Hematopoietic multipotent progenitor cell treated with erythropoietin and hydrocortisone succinate and interleukin-3 and kit ligand, for 8 days (in vitro differentiated cells): Measurements from ENCODE around the gene PHOSPHO1.

Source experiments
- DNase-seq: peaks from one replicate; pipeline ENCODE4 v3.0.0-alpha.2; 2015

The PHOSPHO1 gene

DNA sequence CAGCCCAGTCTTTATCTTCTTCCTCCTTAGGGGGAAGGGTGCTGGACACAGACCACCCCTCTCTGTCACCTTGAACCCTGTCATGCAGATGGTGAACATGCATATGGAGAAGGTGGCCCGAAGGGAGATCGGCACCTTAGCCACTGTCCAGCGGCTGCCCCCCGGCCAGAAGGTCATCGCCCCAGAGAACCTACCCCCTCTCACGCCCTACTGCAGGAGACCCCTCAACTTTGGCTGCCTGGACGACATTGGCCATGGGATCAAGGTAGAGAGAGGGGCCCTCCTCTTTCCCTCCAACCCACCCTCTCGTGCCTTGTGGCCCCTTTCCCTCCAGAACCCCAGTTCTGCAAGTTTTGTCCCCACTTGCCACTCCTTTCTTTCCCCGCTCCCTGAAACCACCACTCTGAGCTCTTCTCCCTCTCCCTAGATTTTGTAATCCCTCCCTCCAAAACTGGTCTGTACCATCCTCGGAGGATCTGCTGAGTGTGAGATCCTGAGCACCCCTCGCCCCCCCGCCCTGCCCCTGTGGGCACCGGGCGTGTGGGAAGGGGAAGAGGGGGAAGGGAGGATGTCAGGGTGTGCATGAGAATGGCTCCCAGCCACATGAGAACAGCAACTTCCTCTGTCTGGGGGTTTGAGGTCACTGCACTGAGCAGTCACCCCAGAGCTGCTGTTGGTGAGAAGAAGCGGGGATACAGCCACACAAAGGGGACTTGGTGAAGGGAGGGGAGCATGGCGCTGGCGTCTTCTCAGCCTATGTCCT is 12.8 kb downstream of the PHOSPHO1 start:
- DNase-seq = peak; percentile 20

DNA sequence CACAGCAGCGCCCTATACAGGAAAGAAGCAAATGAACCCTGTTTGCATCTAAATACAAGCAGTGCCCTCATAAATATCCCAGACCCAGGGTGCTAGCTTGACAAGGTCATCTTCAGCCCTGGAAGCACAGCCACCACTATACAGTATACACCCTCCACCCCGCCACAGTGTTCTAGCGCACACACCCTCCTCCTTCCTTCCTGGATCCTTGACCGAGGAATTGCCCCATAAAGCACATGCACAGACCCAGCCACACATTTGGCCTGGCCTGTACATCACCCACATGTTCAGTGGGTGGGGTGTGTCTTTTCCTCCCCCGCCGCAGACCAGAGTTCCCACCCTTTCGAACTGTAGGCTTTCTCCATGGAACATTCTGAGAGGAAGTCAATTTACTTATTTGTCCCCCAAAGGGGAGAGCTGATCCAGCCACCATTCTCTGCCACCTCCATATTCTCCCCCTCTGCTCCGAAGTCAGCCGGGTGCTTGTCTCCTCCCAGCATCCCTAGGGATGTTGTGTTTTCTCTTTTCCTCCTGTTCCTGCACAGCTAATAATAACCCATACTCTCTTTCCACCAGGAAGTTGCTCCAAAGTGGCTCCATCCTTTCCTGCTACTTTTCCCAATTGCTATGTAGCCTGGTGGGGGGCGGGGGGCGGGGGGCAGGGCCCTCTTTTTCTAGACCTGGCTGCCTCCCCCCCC is 13.5 kb downstream of the PHOSPHO1 start:
- DNase-seq = peak; percentile 34

DNA sequence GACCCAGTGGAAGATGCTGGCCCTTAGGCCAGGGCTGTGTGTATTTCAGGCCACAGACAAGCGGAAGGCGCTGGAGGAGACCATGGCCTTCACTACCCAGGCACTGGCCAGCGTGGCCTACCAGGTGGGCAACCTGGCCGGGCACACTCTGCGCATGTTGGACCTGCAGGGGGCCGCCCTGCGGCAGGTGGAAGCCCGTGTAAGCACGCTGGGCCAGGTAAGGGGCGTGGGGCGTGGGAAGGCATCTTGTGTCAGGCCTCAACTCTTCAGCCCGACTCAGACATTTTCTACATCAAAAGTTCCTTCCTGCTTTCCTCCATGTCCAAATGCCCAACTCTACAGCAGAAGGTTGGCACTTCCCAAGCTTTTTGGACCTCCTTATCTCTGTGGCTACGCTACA is 14.1 kb downstream of the PHOSPHO1 start:
- no peak for DNase-seq

DNA sequence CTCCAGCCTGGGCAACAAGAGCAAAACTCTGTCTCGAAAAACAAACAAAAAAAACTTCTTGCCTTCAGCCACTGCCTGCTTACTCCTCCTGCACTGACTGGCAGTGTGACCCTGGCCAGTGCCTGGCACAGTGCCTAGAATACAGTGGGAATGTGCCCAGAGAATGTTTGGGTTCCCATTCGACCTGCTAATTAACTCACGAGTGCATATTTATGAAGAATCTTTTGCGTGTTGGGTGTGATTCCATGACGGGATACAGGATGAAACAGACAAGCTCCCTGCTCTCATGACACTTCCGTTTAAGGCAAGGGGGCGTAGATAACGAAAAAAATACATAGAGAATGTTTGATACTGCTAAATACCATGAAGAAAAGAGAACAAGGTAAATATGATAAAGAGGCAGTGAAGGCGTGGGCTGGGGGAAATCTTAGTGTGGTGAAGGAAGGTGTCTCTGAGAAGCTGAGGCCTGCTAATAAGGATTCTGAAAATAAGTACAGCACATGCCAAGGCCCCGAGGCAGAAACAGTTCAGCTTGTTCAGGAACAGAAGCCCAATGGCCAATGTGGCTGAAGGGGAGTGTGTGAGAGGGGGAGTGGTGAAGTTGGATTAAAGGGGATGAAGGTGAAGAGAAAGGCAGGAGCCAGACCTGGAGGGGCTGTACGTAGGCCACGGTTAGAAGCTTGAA is 15.8 kb downstream of the PHOSPHO1 start:
- no peak for DNase-seq

DNA sequence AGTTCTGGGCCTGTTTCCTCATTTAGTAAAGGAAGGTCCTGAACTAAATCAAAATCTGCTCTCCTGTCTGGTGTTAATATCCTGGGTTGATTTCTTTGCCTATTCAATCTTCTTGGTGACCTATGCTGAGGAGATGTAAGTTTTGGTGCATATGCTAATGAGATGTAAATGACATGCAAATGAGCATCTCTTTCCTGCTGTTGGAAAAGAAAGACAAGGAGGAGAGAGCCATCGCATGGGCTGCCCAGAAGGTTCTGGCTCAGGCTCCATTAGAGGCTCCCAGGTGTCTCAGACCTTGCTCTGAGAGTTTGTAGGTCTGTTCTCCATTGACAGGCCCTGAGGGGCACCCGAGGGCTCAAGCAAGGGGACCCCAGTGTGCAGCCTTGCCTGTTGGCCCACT is 16.7 kb downstream of the PHOSPHO1 start:
- DNase-seq = no peak

DNA sequence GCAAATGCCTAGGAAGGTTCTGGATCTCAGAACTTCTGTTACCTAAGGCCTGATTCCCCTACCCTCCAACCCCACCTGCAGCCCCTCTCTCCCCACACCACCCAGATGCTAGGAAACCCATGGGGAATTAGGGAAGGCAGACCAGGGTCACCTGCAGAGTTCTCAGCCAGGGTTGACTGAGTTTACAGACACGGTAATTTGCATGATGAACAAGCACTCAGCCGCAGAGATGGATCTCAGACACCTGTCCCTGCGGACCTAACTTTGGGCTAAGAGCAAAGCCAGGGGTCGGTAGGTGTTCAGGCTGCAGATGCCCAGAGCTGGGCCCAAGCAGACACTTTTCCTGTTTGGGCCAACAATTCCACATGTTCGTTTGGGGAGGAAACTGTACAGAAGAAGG is 17.2 kb downstream of the PHOSPHO1 start:
- no peak for DNase-seq

DNA sequence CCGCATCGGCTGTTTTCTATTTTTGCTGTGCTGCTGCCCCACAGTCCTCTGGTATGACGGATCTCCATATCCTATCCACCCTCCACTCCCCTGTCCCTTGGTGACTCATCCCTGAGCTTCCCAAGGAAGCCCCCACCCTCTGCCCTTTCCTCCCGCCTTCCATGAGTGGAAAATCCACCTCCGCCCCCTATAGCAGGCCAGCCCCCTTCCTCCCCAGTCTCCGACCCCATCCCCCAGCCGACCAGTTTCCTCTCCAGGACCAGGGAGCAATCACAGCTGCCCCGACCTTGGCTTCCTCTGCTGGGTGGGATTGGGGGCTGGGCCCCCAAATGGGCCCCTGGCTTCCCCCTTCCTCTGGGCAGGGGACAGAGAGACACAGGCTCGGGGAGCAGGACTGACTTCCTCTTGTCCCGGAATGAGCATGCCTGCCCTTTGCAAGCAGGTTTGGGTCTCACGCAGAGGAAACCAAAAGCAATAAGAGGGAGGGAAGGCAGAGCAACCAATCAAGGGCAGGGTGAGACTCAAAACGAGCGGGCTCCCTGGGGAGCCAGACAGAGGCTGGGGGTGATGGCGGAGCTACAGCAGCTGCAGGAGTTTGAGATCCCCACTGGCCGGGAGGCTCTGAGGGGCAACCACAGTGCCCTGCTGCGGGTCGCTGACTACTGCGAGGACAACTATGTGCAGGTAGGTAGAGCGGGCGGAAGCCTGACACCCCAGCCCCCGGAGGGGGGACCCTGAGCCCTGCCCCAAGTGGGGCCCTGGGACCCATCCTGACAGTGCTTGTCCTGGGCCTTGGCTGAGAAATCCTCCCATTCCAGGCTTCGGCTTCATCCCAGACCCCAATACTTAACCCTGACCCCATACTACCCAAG is 20.2 kb downstream of the PHOSPHO1 start, which contains the start of the genes ABI3 and GNGT2:
TSS of gene ABI3 (plus strand) at position 550 of the 872 bp plus-strand sequence. CDS start at position 568, 18 bp downstream.
TSS of gene GNGT2 (minus strand) at position 417 of the 872 bp plus-strand sequence. CDS start 3,152 bp downstream, outside the sequence.
- DNase-seq = no peak

DNA sequence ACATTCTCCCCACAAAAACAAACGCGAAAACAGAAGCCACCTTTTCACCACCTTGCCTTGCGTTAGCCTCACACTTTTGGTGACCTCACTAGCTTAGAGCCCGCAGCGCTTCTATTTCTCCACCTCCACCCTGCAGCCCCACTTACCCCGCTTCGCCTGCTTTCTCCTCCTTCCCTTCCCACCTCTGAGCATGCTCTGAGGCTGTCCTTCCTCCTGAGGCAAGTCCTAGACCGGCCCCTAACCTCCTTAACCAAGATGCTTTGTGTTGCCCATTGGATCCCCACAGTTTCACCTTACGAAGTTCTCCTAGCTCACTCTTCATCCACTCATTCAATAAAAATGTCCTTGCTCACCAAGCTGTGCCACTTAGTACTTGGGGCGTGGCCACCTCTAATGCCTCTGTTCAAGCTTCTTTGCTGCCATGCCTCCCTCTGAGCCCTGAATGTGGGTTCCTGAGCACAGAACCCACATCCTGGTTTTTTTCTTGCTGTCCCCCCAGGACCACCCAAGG is 21.5 kb downstream of the PHOSPHO1 start:
- DNase-seq = no peak

DNA sequence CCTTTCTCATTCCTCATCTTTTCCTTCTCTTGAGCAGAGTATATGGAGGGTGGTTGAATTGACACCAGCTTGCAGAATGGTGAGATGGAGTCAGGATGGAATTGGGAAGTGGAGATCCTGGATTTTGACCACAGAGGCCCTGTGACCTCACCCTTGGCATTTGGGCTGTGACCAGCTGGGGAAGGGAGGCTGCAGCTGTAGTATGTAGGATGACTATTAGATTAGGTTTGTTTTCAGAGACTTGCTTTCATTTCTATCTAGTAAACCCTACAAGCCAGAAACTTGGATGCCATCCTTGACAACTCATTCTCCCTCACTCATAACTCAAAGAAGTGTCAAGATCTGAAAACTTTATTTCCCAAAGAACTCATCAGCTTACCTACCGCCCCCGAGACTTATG is 26.1 kb downstream of the PHOSPHO1 start:
- DNase-seq = no peak

DNA sequence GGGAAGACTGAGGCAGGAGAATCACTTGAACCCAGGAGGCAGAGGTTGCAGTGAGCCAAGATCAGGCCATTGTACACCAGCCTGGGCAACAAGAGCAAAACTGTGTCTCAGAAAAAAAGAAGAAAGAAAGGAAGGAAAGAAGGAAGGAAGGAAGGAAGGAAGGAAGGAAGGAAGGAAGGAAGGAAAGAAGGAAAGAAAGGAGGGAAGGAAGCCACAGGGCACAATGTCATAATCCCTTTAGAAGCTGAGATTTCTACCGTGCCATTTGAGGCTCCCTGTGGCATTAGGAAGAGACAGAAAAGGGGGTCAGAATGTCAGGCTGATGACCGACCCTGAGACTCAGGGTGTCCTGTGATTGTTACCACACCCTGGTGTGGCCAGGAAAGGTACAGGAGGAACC is 26.8 kb downstream of the PHOSPHO1 start:
- DNase-seq = no peak

DNA sequence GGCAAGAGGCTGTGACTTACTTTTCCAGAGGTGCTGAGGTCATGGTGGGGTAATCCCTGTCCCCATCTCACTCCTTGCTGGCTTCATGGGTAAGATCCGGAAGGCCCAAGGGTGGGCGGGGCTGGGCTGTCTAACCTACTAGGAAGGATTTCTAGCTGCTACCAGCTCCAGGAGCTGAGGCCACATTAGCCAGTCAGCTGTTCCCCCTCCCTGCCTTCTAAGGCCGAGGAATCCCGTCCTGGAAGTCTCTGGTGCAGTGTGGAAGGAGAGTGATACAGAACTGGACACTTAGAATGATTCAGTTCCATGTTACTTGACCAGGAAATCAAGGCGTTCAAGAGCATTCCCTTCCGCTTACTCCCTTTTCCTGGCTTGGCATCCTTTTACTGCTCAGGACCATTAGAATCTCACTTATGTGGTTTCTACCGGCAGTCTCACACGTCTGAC is 29.1 kb downstream of the PHOSPHO1 start:
- no peak for DNase-seq

DNA sequence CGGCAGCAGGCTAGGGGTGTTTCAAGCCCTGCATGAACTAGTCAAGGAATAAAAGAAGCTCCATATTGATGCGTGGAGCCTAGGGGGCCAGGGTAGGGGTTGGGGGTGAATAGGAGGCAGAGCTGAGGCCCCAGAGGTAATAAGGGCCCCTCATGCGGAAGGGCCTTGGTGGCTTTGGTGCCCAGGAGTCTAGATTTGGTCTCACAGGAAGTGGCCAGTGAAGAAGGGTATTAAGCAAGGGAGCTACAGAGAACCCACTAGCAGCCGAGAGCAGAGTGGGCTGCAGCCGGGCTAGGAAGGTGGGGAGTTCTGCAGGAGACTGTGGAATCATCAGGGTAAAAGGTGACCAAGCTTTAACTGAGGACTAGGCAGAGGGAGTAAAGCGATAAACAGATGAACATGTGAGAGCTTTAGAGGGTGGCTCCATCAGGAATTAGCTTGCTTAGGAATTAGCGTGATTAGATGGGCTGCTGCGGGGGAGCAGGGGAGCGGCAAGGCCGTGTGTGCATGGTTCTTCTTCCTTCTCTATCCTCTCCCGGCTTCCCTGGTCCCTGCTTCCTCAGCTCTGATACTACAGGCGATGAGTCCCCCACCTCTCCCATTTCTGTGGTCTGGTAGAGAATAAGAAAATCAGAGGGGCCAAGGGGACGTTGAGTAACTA is 30.0 kb downstream of the PHOSPHO1 start:
- no peak for DNase-seq

DNA sequence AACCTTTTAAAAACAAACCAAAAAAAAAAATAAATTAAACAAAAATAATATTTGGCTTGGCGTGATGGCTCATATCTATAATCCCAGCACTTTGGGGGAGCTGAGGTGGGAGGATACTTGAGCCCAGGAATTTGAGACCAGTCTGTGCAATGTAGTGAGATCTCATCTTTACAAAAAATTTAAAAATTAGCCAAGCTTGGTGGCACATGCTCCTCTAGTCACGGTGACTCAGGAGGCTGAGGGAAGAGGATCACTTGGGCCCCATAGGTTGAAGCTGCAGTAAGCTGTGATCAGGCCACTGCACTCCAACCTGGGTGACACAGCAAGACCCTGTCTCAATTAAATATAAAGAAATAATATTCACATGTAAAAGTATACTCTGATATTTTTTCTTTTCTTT is 32.4 kb downstream of the PHOSPHO1 start:
- no peak for DNase-seq

DNA sequence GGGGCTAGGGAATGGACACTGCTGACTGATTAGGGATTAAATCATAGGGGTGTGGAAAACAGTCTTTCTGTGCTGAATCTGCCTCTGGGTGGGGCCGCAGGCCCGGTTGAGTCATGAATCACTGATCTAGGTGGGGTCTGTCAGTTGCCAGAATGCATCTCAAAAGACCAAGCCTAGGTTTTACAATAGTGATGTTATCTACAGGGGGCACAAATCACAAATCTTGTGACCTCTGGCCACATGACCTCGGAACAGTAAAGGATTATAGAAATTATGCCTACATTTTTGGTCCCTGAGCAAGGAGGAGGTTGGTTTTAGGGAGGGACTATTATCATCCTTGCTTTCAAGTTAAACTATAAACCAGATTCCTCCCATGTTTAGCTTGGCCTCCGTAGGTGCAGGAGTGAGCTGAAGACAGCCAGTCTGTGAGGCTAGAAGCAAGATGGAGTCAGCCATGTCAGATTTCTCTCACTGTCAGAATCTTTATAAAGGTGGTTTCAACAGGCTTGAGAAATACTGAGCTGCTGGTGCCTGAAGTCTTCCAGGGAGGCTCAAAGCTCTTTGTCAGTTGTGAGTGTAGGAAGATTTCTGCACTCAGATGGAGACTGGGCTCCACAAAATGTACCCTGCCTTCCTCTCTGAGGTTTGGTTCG is 33.1 kb downstream of the PHOSPHO1 start:
- DNase-seq = no peak

DNA sequence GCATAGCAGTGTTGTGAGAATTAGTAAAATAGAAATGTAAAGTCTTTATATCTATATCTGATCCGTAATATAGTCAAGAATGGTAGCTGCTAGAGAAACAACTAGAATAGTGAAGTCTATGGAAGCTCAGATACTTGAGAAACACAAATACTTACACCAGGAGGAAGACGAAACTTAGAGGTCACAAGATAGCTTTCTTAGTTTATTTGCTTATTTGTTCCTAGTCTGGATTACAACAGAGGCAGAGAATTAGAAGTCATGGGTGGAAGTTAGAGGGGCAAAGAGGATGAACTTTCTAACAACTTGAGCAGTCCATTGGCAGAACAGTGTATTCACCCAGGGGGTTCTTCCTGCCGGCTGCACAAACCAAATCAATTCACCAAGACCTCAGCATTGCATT is 34.1 kb downstream of the PHOSPHO1 start:
- DNase-seq = no peak

DNA sequence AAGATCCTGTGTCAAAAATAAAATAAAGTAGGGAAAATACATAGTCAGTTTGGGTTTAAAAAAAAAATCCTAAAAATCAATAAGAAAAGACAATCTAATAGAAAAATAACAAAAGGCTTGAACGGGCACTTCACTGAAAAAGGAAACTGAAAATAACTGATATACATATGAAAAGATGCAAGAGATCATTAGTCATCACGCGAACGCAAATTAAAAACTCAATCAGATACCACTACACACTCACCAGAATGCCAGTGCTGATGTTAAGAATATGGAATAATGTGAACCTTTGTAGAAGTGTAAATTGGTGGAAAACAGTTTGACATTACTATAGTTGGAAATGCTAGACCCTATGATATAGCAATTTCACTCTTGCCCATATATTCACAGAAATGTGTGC is 34.8 kb downstream of the PHOSPHO1 start:
- DNase-seq = no peak

DNA sequence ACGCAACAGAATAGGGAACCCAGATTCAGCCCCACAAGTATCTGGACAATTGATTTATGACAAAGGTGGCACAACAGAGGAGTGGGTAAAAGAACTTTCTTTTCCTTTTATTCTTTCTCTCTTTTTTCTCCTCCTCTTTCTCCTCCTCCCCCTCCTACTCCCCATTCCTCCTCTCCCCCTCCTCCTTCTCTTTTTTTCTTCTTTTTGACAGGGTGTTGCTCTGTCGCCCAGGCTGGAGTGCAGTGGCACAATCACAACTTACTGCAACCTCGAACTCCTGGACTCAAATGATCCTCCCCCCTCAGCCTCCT is 36.3 kb downstream of the PHOSPHO1 start:
- DNase-seq = no peak

DNA sequence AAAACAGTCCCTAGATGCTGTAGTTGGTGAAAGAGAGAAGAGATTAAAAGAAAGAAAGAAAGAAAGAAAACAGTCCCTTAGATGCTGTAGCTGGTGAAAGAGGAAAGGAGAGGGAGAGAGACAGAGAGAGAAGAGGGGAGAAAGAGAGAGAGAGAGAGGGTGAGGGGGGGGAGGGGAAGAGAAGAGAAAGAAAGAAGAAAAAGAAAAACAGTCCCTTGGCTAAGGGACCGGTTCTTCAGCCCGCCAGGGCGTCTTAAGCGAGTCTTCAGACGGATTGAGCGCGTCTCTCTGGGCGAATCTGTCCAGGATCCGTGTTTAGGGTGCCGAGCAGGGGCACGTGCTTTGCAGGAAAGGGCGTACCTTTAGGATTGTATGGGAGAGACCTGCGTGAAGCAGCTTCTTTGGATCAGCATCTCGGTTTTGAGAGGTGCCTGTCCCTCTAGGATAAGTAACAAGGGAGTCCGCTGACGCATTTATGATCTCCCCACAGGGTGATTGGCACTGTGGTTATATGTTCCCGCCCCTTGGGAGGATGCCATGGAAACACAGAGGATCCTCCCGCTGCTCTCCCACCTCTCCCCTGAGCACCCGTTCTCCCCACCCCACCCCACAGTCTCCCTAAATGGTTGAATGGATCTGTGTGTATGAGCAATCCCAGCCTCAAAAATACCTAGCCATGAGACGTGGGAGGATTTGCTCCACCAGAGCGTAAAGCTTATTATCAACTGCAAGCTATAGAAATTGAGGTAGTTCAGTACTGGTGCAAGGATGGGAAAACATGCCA is 36.9 kb downstream of the PHOSPHO1 start:
- DNase-seq = peak; percentile 87

DNA sequence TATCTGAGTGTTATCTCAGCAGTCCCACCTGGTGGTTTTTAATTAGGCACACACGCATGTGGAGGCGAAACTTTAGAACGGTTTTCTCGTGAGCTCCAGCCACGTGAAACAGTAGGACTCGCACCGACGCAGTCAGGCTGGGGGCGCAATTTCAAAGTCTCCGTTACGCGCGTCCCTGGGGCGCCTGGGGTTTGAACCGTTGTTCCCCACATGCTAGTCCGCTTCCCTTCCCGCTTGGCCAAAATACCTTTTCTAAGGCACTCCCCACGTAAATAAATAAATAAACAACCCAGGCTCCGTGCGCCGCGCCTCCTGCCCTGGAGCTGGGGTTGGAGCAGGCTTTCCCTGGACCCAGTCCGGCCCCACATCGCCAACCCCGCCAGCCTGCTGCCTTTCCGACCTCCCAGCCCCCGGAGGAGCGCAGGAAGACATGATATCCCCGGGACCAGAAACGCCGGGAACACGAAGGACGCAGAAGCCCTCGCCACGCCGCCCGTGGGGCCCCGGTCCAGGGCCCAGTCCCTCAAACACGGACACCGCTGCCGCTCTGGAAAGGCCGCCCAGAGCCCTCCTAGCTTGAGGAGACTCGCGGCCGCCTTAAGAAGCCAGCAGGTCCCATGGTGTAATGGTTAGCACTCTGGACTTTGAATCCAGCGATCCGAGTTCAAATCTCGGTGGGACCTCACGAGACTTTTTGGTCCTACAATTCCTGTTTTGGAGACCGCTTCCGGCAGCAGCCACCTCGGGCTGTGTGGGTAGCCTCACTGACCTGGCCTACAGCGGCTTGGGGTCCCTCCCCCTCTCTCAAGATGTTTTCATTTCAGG is 38.5 kb downstream of the PHOSPHO1 start:
- DNase-seq = peak; percentile 95
